ENCODE measurements around the gene SATB2. TPM values are rescaled to one million over a fixed set of nuclear protein-coding genes. Genes with fewer than 3 reads are reported as not detected.

SATB2 gene
- total and polyA plus RNA-seq, 10 donors: 0.39 to 3.0 (median 2.6) TPM

- H3K36me3 ChIP-seq: no peaks in the 10 kb centered on the region
- no peak overlapping the region for H3K27ac ChIP-seq
- H3K9me3 ChIP-seq: no peaks in the 10 kb centered on the region
- intact Hi-C loops (cut with DNase I; ENCODE audit: low total_unique reads): no loop called here
- no peak for DNase-seq
- peaks cover 4 to 90% (median 48%) of the 10 kb centered on the region in 7 donors for H3K27me3 ChIP-seq (replicated peaks in 1 of 7)
- no peak overlapping the region for H3K4me3 ChIP-seq
- 80 to 91% (median 84%) methylated on average over 3 of the region's 3 CpGs for WGBS, 5 donors
- no peak for TF ChIP-seq CTCF (IDR thresholded peaks at IDR 0.05 in 8 of 11, conservative IDR thresholded peaks at IDR 0.05 in 3 of 11)
- TF ChIP-seq POLR2AphosphoS5 (IDR thresholded peaks at IDR 0.05): no peak
- TF ChIP-seq POLR2A (IDR thresholded peaks at IDR 0.05): no peak
- no peaks in the 10 kb centered on the region for H3K4me1 ChIP-seq
Observed at GRCh38 chr2:199449956-199450355, 7.8 kb downstream of the SATB2 start.

GRCh38 chr2:199449455-199449854 lies 8.3 kb downstream of the SATB2 start:
- Histone ChIP-seq H3K27me3 (replicated peaks in 1 of 7) (peaks cover 4 to 89% (median 43%) of the 10 kb centered on the region in 7 donors), H3K9me3 (no peaks in the 10 kb centered on the region), H3K27ac (no peak overlapping the region), H3K36me3 (no peaks in the 10 kb centered on the region), H3K4me3 (no peak overlapping the region), H3K4me1 (no peaks in the 10 kb centered on the region)
- no peak for TF ChIP-seq POLR2AphosphoS5 (IDR thresholded peaks at IDR 0.05)
- no peak for TF ChIP-seq POLR2A (IDR thresholded peaks at IDR 0.05)
- no peak for TF ChIP-seq CTCF (IDR thresholded peaks at IDR 0.05 in 8 of 11, conservative IDR thresholded peaks at IDR 0.05 in 3 of 11)
- WGBS, 5 donors: 67 to 76% (median 71%) methylated on average over 1 of the region's 1 CpG
- no peak for DNase-seq
- intact Hi-C loops (cut with DNase I; ENCODE audit: low total_unique reads): no loop called here

GRCh38 chr2:199446996-199447576 lies 10.7 kb downstream of the SATB2 start:
- TF ChIP-seq POLR2A (IDR thresholded peaks at IDR 0.05) (no peak), POLR2AphosphoS5 (IDR thresholded peaks at IDR 0.05) (no peak), CTCF (IDR thresholded peaks at IDR 0.05 in 8 of 11, conservative IDR thresholded peaks at IDR 0.05 in 3 of 11) (no peak)
- H3K27ac ChIP-seq: no peak overlapping the region
- intact Hi-C loops (cut with DNase I; ENCODE audit: low total_unique reads): no loop called here
- H3K36me3 ChIP-seq: no peaks in the 10 kb centered on the region
- no peak overlapping the region for H3K4me3 ChIP-seq
- 70 to 84% (median 78%) methylated on average over 10 of the region's 10 CpGs for WGBS, 5 donors
- H3K4me1 ChIP-seq: no peaks in the 10 kb centered on the region
- peaks cover 0 to 65% (median 19%) of the 10 kb centered on the region in 7 donors for H3K27me3 ChIP-seq (replicated peaks in 1 of 7)
- DNase-seq: no peak
- H3K9me3 ChIP-seq: no peaks in the 10 kb centered on the region

- Histone ChIP-seq H3K9me3 (no peaks in the 10 kb centered on the region), H3K4me3 (no peak overlapping the region), H3K4me1 (no peaks in the 10 kb centered on the region), H3K27ac (no peak overlapping the region), H3K36me3 (no peaks in the 10 kb centered on the region), H3K27me3 (replicated peaks in 1 of 7) (peaks cover 0 to 54% (median 8%) of the 10 kb centered on the region in 7 donors)
- no peak for DNase-seq
- intact Hi-C loops (cut with DNase I; ENCODE audit: low total_unique reads): no loop called here
- TF ChIP-seq POLR2A (IDR thresholded peaks at IDR 0.05) (no peak), POLR2AphosphoS5 (IDR thresholded peaks at IDR 0.05) (no peak), CTCF (IDR thresholded peaks at IDR 0.05 in 8 of 11, conservative IDR thresholded peaks at IDR 0.05 in 3 of 11) (no peak)
- WGBS, 5 donors: 86 to 90% (median 89%) methylated on average over 4 of the region's 4 CpGs
Observed at GRCh38 chr2:199444749-199445148, 13.0 kb downstream of the SATB2 start.

Data from spleen (tissue), 11 donors.